HG03064 (cell line): ENCODE data around the gene PEPD.

Experiments
- ATAC-seq: cut with Tn5 transposase; IDR thresholded peaks from one replicate; pipeline ENCODE4 v1.9.1; 2021; ENCODE audit warnings: low read depth; ENCODE audit not compliant: unreplicated experiment

The PEPD gene

DNA sequence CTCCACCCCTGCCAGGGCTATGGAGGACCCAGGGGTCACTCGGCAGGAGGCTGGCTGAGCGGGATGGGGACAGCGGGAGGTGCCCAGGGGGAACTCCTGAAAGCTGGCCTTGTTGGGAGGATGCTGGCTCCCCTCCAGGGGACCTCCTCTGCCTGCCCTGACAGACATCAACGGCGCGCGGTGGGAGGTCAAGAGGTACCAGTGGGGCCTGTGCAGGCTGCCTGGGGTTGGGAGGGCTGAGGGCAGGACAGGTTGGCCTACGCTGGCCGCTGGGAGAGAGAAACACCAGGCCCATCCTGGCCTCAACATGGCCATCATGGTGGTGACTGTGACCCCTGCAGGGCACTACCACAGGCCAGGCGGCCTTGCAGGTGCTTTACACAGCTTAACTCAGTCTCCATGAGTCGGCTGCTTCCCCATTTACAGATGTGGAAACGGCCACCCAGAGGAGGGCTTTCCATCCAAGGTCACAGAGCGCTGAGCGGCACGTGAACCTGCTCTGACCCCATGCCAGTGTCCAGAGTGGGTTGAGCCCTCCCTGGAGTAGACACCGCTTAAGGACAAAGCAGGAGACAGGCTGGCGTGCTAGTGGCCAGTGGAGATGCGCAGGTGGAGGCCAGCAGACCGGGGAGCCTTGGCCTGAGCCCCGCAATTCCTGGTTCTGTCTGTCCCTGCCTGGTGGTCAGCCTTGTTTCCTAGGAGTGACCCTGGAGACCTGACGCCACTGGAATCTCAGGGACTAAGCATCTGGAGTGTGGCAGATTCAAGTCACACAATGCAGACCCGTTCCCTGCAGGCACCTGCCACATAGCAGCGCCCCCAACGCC lies 120.5 kb downstream of the PEPD start:
- no peak for ATAC-seq

DNA sequence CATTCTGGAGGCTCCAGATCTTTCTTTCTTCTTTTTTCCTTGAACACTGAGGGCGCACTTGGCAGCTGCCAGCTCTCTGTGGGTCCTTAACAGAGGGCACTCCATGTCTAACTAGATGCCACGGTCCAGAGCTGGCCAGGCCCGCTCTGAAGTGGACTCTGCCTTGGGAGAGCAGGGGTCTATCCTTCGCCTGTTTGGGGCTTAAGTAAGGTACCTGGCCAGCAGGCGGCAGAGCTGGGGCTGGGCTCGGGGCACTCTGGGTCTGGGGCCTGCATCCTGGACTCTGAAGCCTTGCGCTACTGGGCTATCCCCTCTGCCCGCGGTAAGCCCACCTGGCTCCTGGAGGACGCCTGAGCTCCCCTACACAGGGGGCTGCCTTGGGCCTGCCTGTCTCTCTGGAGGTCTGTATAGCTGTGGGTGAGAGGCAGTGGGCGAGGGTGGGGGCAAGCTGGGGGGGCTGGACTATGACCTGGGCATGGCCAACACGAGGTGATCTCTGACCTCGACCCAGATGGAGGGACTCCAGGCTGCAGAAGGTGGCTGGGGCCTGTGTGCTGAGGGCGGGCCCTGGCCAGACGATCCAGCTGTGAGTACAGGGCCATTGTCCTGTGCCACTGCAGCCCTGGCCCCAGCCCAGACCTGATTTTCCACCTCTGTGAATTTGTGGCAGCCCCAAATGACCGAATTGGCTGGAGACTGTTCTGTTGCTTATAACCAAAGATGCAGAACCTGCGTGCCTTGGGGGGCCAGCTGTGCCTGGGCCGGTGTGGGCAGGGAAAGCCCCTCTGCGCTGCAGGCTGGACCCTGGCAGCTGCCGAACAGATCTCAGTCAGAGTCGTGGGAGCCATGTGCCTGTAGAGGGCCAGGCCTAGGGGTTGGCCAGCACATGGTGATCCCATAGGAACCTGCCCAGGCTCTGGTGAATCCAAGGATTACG lies 121.6 kb downstream of the PEPD start:
- no peak for ATAC-seq

DNA sequence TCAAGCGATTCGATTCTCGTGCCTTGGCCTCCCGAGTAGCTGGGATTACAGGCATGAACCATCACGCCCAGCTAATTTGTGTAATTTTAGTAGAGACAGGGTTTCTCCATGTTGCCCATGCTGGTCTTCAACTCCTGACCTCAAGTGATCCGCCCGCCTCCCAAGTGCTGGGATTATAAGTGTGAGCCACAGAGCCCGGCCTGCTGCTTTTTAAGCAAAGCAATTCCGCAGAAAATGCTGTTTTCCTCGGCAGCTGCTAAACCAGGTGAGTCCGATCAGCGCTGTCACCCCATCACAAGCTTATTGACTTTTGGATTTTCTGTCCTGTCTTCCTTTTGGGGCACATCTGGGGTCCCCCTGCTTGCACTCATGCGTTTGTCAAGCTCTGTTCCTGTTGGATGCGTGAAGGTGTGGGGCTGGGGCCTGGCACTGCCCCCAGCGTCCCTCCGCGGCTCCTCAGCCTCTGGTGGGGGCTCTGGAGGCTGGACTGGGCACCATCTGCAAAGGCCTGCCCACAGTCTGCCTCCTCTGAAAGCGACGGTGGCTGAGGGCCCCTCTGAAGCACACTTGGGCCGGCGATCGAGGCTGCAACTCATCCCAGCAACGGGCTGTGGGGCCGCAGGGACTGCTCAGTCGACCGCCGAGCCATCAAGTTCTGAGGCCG lies 122.4 kb downstream of the PEPD start:
- ATAC-seq = no peak

DNA sequence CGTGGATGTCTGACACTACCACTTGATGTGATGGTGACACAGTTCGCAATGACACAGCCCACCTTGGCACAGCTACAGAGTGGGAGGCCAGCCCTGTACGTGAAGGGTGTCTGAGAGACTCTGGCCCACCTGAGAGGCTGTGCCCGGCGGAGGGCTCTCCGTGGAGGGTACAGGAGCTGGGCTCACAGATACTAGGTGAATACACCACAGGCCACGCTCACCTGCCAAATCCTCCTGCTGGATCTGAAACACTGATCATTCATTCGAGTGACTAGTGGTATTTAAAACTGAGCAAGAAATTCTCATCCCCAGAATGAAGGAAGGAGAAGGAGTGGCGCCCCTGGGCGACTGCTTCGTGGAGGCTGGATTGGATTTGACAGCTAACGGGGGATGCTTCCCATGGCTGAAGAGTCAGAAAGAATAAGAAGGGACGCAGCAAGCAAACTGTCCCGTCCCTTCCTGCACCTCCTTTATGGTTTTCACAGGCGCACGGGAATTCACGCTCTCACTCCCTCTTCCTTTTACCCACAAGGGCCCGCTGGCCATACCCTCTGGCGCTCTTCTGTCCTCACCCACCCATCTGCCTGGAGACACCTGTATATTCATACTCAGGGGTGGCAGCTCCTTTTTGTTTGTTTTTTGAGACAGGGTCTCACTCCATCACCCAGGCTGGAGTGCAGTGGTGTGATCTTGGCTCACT lies 123.1 kb downstream of the PEPD start:
- ATAC-seq = no peak

DNA sequence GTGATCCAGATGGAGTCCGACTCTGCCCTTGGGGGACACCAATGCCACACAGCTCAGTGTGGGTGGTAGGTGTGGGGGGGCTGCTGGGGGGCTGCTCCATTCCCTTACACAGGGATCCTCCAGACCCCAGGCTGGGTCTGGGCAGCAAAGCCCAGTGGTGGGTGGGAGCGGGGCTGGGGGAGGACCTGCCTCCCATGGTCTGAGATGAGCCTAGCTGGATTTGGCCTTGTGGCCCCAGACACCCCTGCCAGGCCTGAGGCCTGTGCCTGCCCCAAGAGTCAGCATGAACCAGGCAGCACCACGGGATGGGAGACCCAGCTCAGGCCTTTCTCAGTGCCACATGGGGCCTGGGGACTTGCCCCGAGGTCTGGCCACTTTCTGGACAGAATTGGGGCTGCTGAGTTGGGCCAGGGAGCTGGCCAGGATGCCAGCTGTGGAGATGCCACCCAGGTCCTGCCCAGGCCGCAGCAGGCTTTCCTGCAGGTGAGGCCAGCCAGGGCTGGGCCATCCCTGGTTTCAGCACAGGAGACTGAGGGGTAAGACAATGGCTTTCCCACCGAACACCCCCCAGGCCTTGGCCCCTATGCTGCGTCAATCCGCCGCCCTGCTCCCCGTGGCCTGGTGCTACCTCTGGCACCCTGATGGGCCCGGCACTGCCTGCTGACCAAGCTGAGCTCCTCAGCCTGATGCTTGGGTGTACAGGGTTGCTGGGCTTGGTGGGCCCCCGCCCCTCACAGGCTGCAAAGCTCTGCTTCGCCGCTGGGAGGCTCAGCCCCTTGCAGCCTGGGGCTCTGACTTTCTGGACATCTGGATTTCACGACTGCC lies 123.8 kb downstream of the PEPD start:
- ATAC-seq = no peak

DNA sequence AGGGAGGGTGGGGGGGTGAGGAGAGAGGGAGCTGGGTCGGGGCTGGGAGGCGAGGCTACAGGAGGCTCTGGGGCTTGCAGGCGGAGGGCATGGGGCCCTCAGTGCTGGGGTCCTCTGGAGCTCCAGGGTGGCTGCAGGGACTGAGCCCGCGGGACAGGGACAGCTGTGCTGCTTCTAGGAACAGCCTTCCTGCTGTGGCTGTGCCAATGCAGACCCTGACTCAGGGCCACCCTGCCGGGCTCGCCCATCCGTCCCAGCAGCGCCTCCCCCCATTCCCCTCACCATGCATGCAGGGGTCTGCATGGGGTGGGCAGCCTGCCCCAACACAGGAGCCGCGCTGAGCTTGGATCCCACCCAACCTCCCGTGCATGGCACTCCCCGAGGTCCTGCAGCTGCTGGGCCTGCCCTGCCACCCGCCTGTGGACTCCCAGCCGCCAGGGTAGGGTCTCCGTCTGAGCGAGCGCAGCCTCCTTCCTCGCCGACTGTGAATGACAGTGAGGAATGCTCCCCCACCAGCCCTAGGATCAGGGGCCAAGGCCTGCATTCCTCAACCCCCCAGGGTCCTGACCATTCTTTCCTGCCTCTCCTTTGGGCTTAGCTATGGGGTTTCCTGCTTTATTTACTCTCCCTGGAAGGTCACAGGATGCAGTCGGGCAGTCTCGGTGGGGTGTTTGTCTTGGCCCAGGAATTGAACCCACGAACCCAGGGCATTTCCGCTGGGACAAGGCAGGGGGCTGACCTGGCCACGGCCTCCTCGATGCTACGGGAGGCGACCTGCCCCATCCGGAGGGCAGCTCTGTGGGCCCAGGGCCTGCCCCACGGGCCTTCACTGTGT lies 124.7 kb downstream of the PEPD start:
- ATAC-seq = no peak

DNA sequence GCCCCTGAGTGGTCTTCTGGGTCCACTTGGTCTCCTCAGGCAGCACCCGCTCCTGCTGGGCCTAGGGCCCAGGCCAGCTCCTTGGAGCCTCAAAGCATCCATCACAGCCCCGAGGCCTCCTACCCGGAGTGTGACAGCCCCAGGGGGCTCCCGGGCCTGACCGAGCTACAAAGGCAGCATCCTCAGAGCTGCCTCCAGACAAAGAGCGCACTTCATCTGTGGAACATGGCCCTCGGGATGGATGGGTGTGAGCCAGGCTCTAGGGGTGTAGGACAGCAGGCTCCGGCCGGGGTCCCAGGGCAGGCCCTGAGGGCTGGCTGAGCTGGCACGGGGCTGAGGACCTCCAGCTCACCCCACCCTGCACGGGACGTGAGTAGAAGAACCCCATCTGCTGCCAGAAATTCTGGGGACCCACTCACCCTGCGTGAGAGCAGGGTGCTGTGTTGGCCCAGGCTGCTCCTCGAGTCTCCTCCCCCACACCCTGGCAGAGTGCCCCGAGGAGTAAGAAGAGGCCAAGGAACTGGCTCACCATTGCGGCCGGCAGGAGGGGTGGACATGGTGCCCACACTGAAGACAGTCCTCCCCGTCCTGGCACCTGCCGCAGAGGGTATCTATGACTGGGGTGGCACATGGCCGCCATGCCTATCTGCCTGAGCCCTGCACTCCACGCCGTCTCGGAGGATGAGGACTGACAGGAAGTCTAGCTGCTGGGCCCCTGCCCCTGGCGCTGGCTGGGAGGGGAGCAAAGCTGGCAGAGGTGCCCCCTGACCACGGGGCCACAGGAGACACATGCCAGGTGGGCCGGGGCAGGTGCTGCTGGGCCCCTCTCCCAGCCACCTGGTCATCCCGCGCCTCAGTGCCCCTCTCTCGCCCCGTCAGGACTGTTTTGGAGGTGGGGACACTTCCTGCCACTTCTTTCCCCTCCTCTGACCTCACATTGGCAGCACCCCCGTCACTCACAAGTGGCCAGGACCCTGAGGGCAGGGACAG lies 125.7 kb downstream of the PEPD start:
- ATAC-seq = no peak

DNA sequence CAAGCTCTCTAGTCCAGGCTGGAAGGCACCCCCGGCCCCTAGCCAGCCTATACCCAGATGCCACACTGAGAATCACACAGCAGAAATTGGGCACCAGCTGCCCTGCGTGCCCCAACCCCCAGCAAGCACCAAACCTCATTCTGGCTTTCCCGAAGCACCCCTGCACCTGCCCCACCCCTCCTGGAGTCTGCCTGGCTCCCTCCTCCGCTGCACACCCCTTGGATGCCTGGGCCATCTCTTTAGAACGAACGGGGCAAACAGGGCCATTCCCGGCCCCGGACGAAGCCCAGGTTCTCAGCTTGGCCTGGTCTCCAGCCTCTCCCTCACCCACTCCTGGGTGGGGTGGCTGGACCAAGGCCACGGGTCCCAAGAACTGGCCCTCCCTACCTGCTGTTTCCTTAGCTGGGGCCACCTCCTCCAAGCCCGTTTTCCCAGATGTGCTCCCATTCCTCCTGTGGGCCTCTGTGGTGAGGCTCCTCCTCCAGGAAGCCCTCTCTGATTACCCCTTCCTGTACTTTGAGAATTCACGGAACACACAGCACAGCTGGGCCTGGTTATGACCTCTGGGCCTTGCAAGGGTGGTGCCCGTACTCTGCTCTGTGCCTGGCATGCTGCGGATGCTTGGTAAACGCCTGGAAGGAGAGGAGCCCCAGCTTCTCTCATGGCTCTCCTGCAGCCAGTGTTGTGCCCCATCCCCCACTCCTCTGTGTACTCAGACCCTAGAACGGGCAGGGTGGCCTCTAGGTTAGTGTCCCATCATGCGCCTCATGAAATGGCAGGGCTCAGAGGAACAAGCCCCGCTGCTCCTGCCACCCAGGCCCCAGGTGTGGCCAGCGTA lies 126.6 kb downstream of the PEPD start:
- no peak for ATAC-seq

DNA sequence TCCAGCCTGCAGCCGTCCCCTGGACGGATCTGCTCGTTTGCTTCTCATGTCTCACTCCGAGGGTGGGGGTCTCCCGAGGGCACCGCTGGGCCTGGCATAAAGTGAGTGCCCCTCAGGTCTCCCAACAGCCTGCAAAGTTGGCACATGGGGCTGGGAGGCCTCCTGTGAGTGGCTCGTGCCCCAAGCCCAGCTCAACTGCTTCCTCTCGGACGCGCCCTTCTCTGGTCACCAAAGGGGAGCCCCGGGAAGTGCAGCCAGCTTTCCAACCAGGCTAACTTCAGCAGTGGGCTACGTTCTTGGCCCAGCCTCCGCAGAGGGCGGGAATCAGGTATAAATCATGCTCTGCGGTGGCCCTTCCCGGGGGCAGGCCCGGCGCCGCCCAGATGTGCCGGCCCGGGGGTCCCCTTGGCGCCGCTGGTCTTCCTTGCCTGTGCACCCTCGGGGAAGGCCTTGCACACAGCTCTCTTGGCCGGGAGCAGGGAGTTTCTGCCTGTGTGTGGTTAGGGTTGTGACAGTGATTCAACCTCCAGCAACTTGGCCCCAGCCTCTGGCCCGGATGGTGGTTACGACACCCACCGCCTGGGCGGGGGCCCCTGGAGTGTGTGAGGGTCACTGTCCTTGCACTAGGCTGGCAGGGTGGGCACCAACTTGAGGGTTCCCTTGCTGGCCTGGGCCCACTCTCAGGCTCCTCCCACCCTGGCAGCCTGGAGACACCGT lies 127.4 kb downstream of the PEPD start:
- no peak for ATAC-seq

DNA sequence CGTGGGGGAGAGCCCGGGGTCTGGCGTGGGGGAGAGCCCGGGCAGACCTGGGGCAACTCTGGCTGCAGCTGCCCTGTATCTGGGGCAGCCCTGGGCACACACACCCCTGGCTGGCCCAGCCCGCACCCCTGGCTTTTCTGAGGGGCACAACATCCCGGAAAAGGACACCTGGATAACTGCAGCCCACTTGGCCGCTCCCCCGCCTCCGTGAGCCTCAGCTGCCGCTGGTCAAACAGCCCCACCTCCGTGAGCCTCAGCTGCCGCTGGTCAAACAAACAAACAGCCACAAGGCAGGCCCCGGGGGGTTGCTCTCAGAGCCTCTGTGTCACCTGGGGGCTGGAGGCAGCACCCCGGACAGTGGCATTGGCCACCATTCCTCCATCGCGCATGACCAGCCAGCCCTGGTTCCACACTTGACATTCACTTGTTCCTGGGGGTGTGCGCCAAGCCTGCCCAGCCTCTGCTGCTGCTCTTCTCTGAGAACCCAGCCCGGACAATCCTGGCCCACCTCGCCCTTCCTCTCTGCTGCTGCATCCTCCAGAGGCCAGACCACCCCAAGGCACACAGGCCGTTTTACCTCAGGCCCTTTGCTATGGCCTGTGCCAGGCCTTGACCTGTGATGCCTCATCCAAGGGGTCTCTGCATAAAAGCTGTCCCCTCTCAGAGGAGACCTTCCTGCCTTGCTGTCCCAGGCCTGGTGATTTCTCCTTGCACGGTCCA lies 128.1 kb downstream of the PEPD start:
- ATAC-seq = no peak

DNA sequence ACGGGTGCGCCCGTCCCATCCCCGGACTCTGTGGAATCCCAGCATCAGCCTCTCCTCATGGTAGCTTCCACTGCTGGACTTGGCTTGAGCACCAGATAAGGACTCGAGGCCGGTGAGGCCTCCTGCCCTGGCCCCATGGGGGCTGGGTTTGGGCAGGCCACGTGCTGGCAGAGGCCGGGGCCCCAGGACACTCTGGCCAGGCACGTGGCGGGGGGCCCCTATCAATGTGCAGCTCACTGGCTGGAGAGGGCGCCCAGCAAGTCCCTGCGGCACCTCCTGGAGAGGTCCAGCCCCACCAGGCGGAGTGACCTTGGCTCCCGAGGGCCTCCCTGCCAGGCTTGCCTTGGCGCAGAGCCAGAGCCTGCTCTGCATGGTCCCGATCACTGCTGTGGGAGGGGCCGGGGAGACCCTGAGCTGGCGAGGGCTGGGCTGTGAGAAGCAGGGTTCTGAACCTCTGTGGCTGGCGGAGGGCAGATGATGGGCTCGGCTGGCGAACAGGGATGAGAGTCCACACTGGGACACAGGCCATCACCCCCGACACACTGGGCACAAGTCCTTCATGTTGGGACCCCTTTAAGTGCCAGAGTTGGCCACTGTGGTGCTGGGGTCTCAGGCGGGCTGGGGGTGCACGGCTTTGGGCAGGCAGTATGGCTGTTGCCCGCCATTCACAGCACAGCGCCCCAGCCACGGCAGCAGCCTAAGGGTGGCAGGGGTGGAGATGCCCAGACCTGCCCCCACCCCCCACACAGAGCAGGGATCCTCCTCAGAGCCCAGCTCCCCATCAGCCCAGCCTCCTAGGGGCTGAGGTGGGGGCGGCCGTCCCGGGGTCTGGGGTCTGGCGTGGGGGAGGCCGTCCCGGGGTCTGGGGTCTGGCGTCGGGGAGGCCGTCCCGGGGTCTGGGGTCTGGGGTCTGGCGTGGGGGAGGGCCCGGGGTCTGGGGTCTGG lies 129.0 kb downstream of the PEPD start:
- no peak for ATAC-seq

DNA sequence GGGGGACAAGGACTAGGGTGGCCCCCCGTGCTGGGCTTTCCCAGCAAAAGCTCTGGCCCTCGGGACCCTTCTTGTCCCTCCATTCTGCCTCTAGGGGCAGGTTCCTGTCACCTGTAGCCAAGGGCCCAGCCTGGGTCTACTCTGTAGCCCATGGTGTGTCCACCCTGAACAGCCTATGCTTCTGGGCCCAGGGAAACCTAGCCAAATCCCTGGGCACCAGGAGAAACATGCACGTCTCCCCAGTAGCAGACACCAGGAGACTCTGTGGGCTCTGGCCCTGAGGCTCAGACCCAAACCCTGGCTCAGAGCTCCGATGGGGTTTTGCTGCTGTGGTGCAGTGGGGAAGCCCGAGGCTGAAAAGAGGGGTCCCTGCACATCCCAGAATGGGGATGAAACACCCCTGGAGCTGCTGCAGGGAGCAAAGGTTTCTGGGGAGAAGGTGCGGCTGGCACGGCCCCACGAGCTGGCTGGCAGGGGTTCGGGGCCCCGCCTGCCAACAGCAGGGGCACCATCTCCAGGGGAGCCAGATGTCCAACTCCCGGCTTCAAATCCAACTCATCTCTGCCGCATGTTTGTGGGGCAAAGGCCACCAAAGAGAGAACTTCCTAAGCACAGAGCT lies 129.9 kb downstream of the PEPD start:
- no peak for ATAC-seq

DNA sequence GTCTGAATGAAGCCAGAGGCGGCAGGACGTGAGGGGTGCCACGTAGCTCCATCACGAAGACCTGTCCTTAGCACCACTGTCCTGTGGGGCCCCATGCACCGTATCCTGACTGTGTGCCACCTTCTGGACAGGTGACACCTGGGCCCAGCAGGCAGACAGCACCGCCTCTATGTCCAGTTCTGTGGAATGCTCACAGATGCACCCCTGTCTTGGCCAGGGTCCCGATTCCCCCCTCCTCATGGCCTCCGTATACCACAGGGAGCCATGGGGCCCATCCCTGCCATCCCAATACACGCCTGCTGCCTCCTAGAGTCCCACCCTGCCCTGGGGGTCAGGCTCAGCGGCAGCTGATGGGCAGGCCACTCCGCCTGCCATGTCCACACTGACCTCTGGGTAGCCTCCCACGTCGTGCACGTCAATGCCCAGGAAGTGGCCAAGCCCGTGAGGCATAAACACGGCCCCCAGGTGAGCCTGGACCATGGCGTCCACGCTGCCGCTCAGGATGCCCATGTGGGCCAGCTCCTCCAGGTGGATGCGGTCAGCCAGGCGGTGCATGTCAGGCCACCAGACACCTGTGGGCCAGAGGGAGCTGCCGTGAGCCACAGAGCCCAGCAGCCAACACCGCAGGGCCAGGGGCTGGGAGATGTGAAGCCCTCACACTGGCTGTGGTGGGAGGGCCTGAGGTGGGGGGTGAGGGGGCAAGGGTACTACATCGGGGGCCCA lies 130.5 kb downstream of the PEPD start:
- no peak for ATAC-seq
